Lower leg skin (tissue), 4 donors: ENCODE data around the gene CYP2R1. TPM values are rescaled to one million over a fixed set of nuclear protein-coding genes. Genes with fewer than 3 reads are reported as not detected.

ENCODE experiments used
- DNase-seq, 2 donors: peaks; one replicate each; pipeline ENCODE4 v3.0.0-alpha.2; 2019; ENCODE audit warnings: low spot score in 2 of 2
- H3K4me3 ChIP-seq: fragments of 200-600 bp; sonication (generic); 2 replicates; pipeline ENCODE4 v1.5.1; 2017; ENCODE audit warnings: mild to moderate bottlenecking, low read depth; ENCODE audit not compliant: poor library complexity, severe bottlenecking
- POLR2A ChIP-seq, 2 donors: fragments of 450-650 bp; IDR thresholded peaks; one replicate each; pipeline ENCODE4 v1.6.1; 2016 to 2017; ENCODE audit warnings: antibody characterized with exemption in 2 of 2, mild to moderate bottlenecking in 1 of 2, moderate library complexity in 1 of 2
- WGBS, 2 donors: methylation state at CpG; one replicate each; pipeline ENCODE4 v1.1.5; 2018; 5-methylcytosine and 5-hydroxymethylcytosine counted together
- intact Hi-C: fragments of 100-400 bp; cut with DNase I; formaldehyde crosslinking; loops from one replicate; pipeline ENCODE4 v1.15.0; 2023; ENCODE audit warnings: low total_unique reads
- total RNA-seq, 4 donors: library from RNA; depleted of rRNA; stranded (reverse); fragments of >200 nt; gene quantifications; one replicate each; pipeline ENCODE4 v1.1.0, GENCODE V29; 2016
- TF ChIP-seq, protein P1 (sequence below), 3 donors: fragments of 450-650 bp; IDR thresholded peaks; one replicate each; pipeline ENCODE4 v1.5.1; 2016; ENCODE audit warnings: antibody characterized with exemption in 3 of 3, mild to moderate bottlenecking in 3 of 3, moderate library complexity in 2 of 3

The CYP2R1 gene
- total RNA-seq, 4 donors from 2014 or later: 19.4 to 27.9 (median 26.1) TPM

DNA sequence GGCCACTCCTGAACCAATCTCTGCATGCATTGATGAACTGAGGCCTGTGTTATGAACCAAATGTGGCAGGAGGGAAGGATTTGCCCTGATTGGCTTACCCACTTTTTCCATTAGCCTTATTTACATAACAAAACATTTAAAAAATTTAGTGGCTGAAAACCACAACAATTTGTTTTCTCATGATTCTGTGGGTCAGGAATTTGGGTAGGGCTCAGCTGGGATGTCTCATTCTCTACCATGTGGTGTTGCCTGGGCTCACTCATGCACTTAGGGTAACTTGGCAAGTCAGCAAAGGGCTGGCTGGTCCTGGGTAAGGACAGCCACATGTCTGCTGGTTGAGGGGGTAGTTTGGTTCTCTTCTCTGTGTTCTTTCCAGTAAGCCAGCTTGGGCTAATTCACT, 35.1 kb upstream of the CYP2R1 start:
- H3K4me3 ChIP-seq: no peak overlapping the region
- DNase-seq: no peak
- TF ChIP-seq, protein P1, sequence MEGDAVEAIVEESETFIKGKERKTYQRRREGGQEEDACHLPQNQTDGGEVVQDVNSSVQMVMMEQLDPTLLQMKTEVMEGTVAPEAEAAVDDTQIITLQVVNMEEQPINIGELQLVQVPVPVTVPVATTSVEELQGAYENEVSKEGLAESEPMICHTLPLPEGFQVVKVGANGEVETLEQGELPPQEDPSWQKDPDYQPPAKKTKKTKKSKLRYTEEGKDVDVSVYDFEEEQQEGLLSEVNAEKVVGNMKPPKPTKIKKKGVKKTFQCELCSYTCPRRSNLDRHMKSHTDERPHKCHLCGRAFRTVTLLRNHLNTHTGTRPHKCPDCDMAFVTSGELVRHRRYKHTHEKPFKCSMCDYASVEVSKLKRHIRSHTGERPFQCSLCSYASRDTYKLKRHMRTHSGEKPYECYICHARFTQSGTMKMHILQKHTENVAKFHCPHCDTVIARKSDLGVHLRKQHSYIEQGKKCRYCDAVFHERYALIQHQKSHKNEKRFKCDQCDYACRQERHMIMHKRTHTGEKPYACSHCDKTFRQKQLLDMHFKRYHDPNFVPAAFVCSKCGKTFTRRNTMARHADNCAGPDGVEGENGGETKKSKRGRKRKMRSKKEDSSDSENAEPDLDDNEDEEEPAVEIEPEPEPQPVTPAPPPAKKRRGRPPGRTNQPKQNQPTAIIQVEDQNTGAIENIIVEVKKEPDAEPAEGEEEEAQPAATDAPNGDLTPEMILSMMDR (IDR thresholded peaks at IDR 0.05): no peak
- TF ChIP-seq POLR2A (IDR thresholded peaks at IDR 0.05): no peak
- intact Hi-C loops: no loop called here

DNA sequence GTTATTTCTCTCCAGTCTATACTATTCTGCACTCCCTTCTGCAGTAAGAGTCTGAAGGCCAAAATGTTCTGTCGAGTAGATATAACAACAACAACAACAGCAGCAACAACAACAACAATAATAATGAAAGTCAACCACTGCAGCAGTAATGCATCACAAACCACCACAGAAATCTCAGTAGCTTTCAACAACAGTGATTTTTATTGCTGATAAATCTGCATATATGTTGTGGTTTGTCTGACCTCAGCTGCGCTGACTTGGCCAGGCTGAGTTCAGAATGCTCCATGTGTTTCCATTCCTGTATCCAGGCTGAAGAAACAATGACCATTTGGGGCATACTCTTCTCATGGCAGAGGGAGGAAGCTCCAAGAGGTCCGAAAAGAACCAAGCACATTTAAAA, 32.3 kb upstream of the CYP2R1 start:
- intact Hi-C loops: no loop called here
- 83 to 84% methylated on average over 3 of the region's 3 CpGs for WGBS, 2 donors
- no peak overlapping the region for H3K4me3 ChIP-seq
- TF ChIP-seq, protein P1 (IDR thresholded peaks at IDR 0.05): no peak
- TF ChIP-seq POLR2A (IDR thresholded peaks at IDR 0.05): no peak
- DNase-seq: no peak

DNA sequence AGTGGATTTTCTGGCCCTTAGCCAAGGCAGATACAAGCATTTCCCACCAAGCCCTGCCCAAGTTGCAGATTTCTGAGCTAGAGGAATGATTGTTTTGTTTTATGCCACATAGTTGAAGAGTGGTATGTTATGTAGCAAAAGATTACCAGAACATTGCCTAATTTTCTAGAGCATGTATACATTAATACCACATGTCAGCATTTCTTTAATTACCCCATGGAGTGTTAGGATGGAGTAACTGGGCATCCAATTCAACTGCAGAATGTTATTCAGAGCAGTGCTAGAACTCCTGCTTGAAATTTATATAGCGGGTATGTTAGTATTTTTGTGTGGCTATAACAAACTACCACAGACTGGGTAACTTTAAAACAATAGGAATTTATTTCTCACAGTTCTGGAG, 24.4 kb upstream of the CYP2R1 start:
- no peak overlapping the region for H3K4me3 ChIP-seq
- DNase-seq: no peak
- intact Hi-C loops: no loop called here
- WGBS, 2 donors: 93% methylated on average over 1 of the region's 1 CpG
- no peak for TF ChIP-seq POLR2A (IDR thresholded peaks at IDR 0.05)
- TF ChIP-seq, protein P1 (IDR thresholded peaks at IDR 0.05): no peak

DNA sequence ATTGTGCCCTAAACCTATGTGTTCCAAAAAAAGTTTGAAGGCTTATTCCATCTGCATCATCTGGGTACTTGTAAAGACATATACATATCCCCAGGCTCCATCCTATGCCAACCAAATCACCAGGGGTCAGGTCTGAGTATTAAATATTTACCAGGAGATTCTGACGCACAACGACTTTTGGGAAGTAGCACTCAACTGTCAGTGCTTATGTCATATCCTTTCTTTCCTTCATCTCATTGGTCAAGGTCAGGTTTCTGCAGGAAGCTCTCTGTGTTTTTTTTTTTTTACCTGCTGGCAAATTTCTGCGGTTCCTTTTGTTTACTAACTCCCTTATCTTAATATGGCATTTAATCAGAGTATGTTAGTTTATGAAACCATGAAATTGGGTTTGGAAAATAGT, 22.5 kb upstream of the CYP2R1 start:
- TF ChIP-seq, protein P1 (IDR thresholded peaks at IDR 0.05): no peak
- no peak for TF ChIP-seq POLR2A (IDR thresholded peaks at IDR 0.05)
- DNase-seq: no peak
- WGBS, 2 donors: 70 to 71% methylated on average over 3 of the region's 3 CpGs
- intact Hi-C loops: no loop called here
- H3K4me3 ChIP-seq: no peak overlapping the region

DNA sequence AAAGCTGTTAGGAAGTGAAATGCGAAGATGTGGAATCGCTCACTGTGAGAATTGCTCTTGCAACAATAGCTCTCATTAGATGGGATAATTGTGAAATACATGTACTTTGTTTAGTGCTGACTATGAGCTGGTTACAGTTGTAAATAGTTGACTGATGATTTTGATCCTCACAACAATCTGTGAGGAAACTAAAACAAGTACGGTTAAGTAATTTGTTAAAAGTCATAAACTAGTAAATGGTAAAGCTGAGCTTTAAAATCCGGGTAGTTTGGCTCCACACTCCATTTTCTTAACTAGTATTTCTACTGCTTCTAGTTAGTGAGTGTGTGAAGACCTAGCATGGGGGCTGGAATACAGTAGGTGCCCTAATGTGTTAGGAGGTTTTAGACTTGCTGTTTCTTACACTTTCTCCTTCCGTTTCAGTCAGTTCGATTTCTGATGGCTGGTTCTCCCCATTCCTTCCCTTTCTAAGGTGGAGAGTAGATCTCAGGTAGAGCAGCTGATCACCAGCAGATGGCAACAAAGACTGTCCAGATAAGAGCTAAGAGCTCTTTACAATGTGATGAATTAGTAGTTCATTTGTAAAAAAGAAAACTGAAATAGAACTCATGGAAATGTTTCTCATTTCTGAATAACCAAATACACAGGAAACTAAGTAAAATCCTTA, 16.3 kb upstream of the CYP2R1 start:
- 30% methylated on average over 6 of the region's 6 CpGs for WGBS, 2 donors
- TF ChIP-seq, protein P1 (IDR thresholded peaks at IDR 0.05): no peak
- TF ChIP-seq POLR2A (IDR thresholded peaks at IDR 0.05): no peak
- no peak for DNase-seq
- intact Hi-C loops: loop anchor here (5.0 kb wide), 1 partner anchor 116 kb away; no protein-coding TSS in a partner anchor
- no peak overlapping the region for H3K4me3 ChIP-seq
